HCT116 (cell line): ENCODE measurements around the gene PPP1R1C. TPM values are rescaled to one million over a fixed set of nuclear protein-coding genes. Genes with fewer than 3 reads are reported as not detected.
"Not testable (repeated sequence)": the region's sequence is repeated elsewhere in the genome, so short reads cannot be mapped to it uniquely, and the experiment has no call there.

ENCODE experiments used
- ATAC-seq: fragments of 200-7000 bp; cut with Tn5 transposase; 2 replicates; pipeline ENCODE4 v1.9.1; 2020; ENCODE audit warnings: mild to moderate bottlenecking, moderate library complexity
- BruUV-seq: library from RNA; stranded (reverse); fragments of 400-500 nt; replicated peaks from 2 replicates; lab custom pipeline; 2021; lab: Mats Ljungman, UMichigan
- CTCF ChIA-PET: fragments of 300-600 bp; sonication (Branson Sonifier 250); formaldehyde crosslinking; loops from one replicate; lab custom pipeline; 2021; ENCODE audit warnings: antibody characterized with exemption; lab: Charles Lee
- POLR2A ChIA-PET: fragments of 300-600, 350-600 bp; sonication (Branson Sonifier 250); formaldehyde crosslinking; loops from one replicate; lab custom pipeline; 2021; ENCODE audit warnings: antibody characterized with exemption; lab: Charles Lee
- RAD21 ChIA-PET, 2 experiments: fragments of 300-600 bp; sonication (Branson Sonifier 250); formaldehyde crosslinking; loops; one replicate each; lab custom pipeline; 2023; ENCODE audit warnings: low total read pairs in 2 of 2; ENCODE audit not compliant: uncharacterized antibody in 2 of 2, unreplicated experiment in 2 of 2, low non-redundant PET in 1 of 2; lab: Charles Lee
- DNase-seq: peaks from one replicate; pipeline ENCODE4 v3.0.0-alpha.2; 2010; ENCODE audit warnings: low read depth, low spot score
- H2AFZ ChIP-seq: fragments of 200-600 bp; shearing (Covaris generic), sonication (generic); 2 replicates; pipeline ENCODE4 v1.6.1; 2017; ENCODE audit warnings: low read depth, mixed run types, mixed read lengths, antibody characterized with exemption, low read length; ENCODE audit not compliant: poor library complexity, severe bottlenecking
- H3K27ac ChIP-seq: 2 replicates; pipeline ENCODE4 v1.5.1; 2012; ENCODE audit warnings: low read depth, low read length
- H3K27me3 ChIP-seq: fragments of 200-600 bp; sonication (generic); 2 replicates; pipeline ENCODE4 v1.6.1; 2016; ENCODE audit warnings: mixed run types, low read length, mixed read lengths; ENCODE audit not compliant: insufficient read depth
- H3K36me3 ChIP-seq, 2 experiments: fragments of 200-500 bp in 1 of 2; fragments of 200-600 bp in 1 of 2; sonication (Bioruptor generic) in 1 of 2; sonication (generic) in 1 of 2; 2 replicates each; pipeline versions ENCODE4 v1.5.1 to v1.6.1; 2014 to 2016; ENCODE audit warnings: low read length in 2 of 2, inconsistent platforms in 1 of 2, mixed read lengths in 1 of 2, mixed run types in 1 of 2; ENCODE audit not compliant: insufficient read depth in 2 of 2, control insufficient read depth in 1 of 2
- H3K4me1 ChIP-seq, 2 experiments: fragments of 200-600 bp in 1 of 2; sonication (generic) in 1 of 2; 2 replicates each; pipeline versions ENCODE4 v1.5.1 to v1.6.1; 2012 to 2017; ENCODE audit warnings: low read length in 2 of 2, inconsistent platforms in 1 of 2, mild to moderate bottlenecking in 1 of 2, mixed read lengths in 1 of 2, mixed run types in 1 of 2, moderate library complexity in 1 of 2; ENCODE audit not compliant: insufficient read depth in 2 of 2, control insufficient read depth in 1 of 2
- H3K4me2 ChIP-seq: fragments of 200-600 bp; sonication (generic); 2 replicates; pipeline ENCODE4 v1.6.1; 2017; ENCODE audit warnings: mixed run types, low read length, mixed read lengths
- H3K4me3 ChIP-seq, 2 experiments: fragments of 200-600 bp in 1 of 2; sonication (generic) in 1 of 2; replicated peaks in 1 of 2; 2 replicates each; pipeline ENCODE4 v1.5.1; 2011 to 2016; ENCODE audit warnings: low read length in 2 of 2, control low read depth in 1 of 2, low read depth in 1 of 2, mild to moderate bottlenecking in 1 of 2, mixed read lengths in 1 of 2, mixed run types in 1 of 2
- H3K79me2 ChIP-seq: fragments of 200-600 bp; sonication (generic); 2 replicates; pipeline ENCODE4 v1.6.1; 2017; ENCODE audit warnings: mild to moderate bottlenecking, mixed run types, low read length, moderate library complexity, mixed read lengths; ENCODE audit not compliant: insufficient read depth
- H3K9ac ChIP-seq: fragments of 200-600 bp; sonication (generic); 2 replicates; pipeline ENCODE4 v1.6.1; 2016; ENCODE audit warnings: low read length, mixed read lengths
- H3K9me2 ChIP-seq: fragments of 200-600 bp; sonication (generic), shearing (Covaris generic); 2 replicates; pipeline ENCODE4 v1.6.1; 2017; ENCODE audit warnings: mixed run types, mild to moderate bottlenecking, moderate library complexity; ENCODE audit not compliant: insufficient read depth
- H3K9me3 ChIP-seq, 2 experiments: fragments of 200-500 bp in 1 of 2; fragments of 200-600 bp in 1 of 2; sonication (Bioruptor generic) in 1 of 2; sonication (generic) in 1 of 2; 2 replicates each; pipeline ENCODE4 v1.6.1; 2014 to 2017; ENCODE audit warnings: low read length in 2 of 2, mixed read lengths in 2 of 2, inconsistent platforms in 1 of 2, low read depth in 1 of 2, mild to moderate bottlenecking in 1 of 2, mixed run types in 1 of 2, moderate library complexity in 1 of 2; ENCODE audit not compliant: control insufficient read depth in 1 of 2, insufficient read depth in 1 of 2
- H4K20me1 ChIP-seq: fragments of 200-600 bp; sonication (generic), shearing (Covaris generic); 2 replicates; pipeline ENCODE4 v1.6.1; 2017; ENCODE audit warnings: mixed run types, mild to moderate bottlenecking, moderate library complexity; ENCODE audit not compliant: insufficient read depth
- ATF3 ChIP-seq: IDR thresholded peaks from 2 replicates; pipeline ENCODE4 v1.6.1; 2012
- CEBPB ChIP-seq: IDR thresholded peaks from 2 replicates; pipeline ENCODE4 v1.6.1; 2012; ENCODE audit warnings: low read depth
- CTCF ChIP-seq, 3 experiments: fragments of 200-600 bp in 1 of 3; sonication (generic) in 1 of 3; IDR thresholded peaks in 2 of 3; conservative IDR thresholded peaks in 1 of 3; 2 replicates each; pipeline ENCODE4 v1.5.1; 2012 to 2017; ENCODE audit warnings: low read depth in 2 of 3, low read length in 2 of 3, antibody characterized with exemption in 1 of 3, borderline replicate concordance in 1 of 3, control low read depth in 1 of 3, mild to moderate bottlenecking in 1 of 3, mixed read lengths in 1 of 3, mixed run types in 1 of 3, moderate library complexity in 1 of 3; ENCODE audit not compliant: insufficient read depth in 1 of 3
- EGR1 ChIP-seq: IDR thresholded peaks from 2 replicates; pipeline ENCODE4 v1.6.1; 2012; ENCODE audit warnings: low read depth
- ELF1 ChIP-seq: IDR thresholded peaks from 2 replicates; pipeline ENCODE4 v1.6.1; 2012; ENCODE audit warnings: low read depth, borderline replicate concordance
- JUND ChIP-seq: IDR thresholded peaks from 2 replicates; pipeline ENCODE4 v1.6.1; 2012
- POLR2A ChIP-seq: IDR thresholded peaks from 2 replicates; pipeline ENCODE4 v1.7.0; 2011; ENCODE audit warnings: borderline replicate concordance; ENCODE audit not compliant: insufficient read depth, insufficient read length; ENCODE audit errors: extremely low read depth
- POLR2AphosphoS5 ChIP-seq: IDR thresholded peaks from 2 replicates; pipeline ENCODE4 v1.6.1; 2011; ENCODE audit warnings: mild to moderate bottlenecking, low read depth, low read length, moderate library complexity
- SP1 ChIP-seq: IDR thresholded peaks from 2 replicates; pipeline ENCODE4 v1.6.1; 2012; ENCODE audit warnings: low read depth
- SRF ChIP-seq: IDR thresholded peaks from 2 replicates; pipeline ENCODE4 v1.6.1; 2012; ENCODE audit warnings: low read depth
- ZBTB33 ChIP-seq: IDR thresholded peaks from 2 replicates; pipeline ENCODE4 v1.6.1; 2011; ENCODE audit warnings: mild to moderate bottlenecking, low read length, moderate library complexity; ENCODE audit not compliant: insufficient replicate concordance; ENCODE audit errors: extremely low read depth
- intact Hi-C: fragments of 100-400 bp; cut with micrococcal nuclease; formaldehyde crosslinking; loops from 2 replicates; pipeline ENCODE4 v1.10.0; 2022
- total RNA-seq: library from RNA; stranded (reverse); gene quantifications from one replicate; pipeline ENCODE4 v1.2.1, GENCODE V29; 2021; ENCODE audit not compliant: unreplicated experiment

PPP1R1C gene
- total RNA-seq, 1 experiment from 2014 or later = 17.8 TPM

- CTCF ChIA-PET, H3K79me2 ChIP-seq, H3K9me3 ChIP-seq, intact Hi-C loops, H3K36me3 ChIP-seq, RAD21 ChIA-PET, H4K20me1 ChIP-seq, H2AFZ ChIP-seq, H3K4me1 ChIP-seq, POLR2A ChIA-PET, H3K27me3 ChIP-seq, DNase-seq, ATAC-seq, H3K9me2 ChIP-seq: not testable (repeated sequence)
- 0 out of 2 replicates have a peak, but pooled peaks have one; percentile 13 for TF ChIP-seq CEBPB
- Histone ChIP-seq H3K4me2 (peak overlapping the region; percentile 59), H3K4me3 (peak overlapping the region; percentile 39 to 54), H3K9ac (0 out of 2 replicates have a peak overlapping the region, but pooled peaks have one; percentile 17), H3K27ac (peak overlapping the region; percentile 25; the same call in 1 of the 2 replicates)
- TSS peak; percentile 43 for BruUV-seq
Observed at GRCh38 chr2:182030875-182031274, 45.2 kb downstream of the PPP1R1C start.

GRCh38 chr2:182031956-182032355 lies 46.3 kb downstream of the PPP1R1C start:
- TF ChIP-seq JUND (no peak), SRF (no peak), POLR2A (no peak), POLR2AphosphoS5 (no peak), CTCF (IDR thresholded peaks at IDR 0.05 in 2 of 3, conservative IDR thresholded peaks at IDR 0.05 in 1 of 3; ENCODE audit: borderline replicate concordance in 1 of 3, insufficient read depth in 1 of 3, low read depth in 2 of 3, low read length in 2 of 3) (no peak), EGR1 (no peak), SP1 (no peak), ZBTB33 (no peak), ATF3 (no peak), ELF1 (no peak)
- Histone ChIP-seq H4K20me1 (no peaks in the 10 kb centered on the region), H3K4me2 (no peak overlapping the region), H3K27ac (no peak overlapping the region), H3K9ac (no peak overlapping the region), H3K36me3 (peaks cover 0 to 7% of the 10 kb centered on the region in 2 experiments; a peak in 1 of 4 replicates), H3K9me3 (no peaks in the 10 kb centered on the region), H2AFZ (no peak overlapping the region), H3K79me2 (no peaks in the 10 kb centered on the region), H3K4me3 (no peak overlapping the region), H3K27me3 (no peaks in the 10 kb centered on the region), H3K4me1 (no peaks in the 10 kb centered on the region), H3K9me2 (no peaks in the 10 kb centered on the region)
- RAD21 ChIA-PET = no interaction called here
- POLR2A ChIA-PET = no interaction called here
- no peak for DNase-seq
- intact Hi-C loops = no loop called here
- BruUV-seq = no TSS peak
- ATAC-seq = no peak
- CTCF ChIA-PET = no interaction called here
